ENCODE measurements around the gene BIRC7.
"Not testable (repeated sequence)": the region's sequence is repeated elsewhere in the genome, so short reads cannot be mapped to it uniquely, and the experiment has no call there.

Gene BIRC7

GRCh38 chr20:63208346-63208909, 27.3 kb upstream of the BIRC7 start:
- no peak for DNase-seq

GRCh38 chr20:63210011-63210605, 25.6 kb upstream of the BIRC7 start:
- no peak for DNase-seq

- no peak for DNase-seq
These were observed 23.3 kb upstream of the BIRC7 start for GRCh38 chr20:63212393-63212730.

GRCh38 chr20:63212792-63213191, 22.9 kb upstream of the BIRC7 start:
- DNase-seq = no peak

- no peak for DNase-seq
These were observed 21.2 kb upstream of the BIRC7 start for GRCh38 chr20:63214514-63214913.

- DNase-seq = no peak
These were observed 20.3 kb upstream of the BIRC7 start for GRCh38 chr20:63215101-63216040.

- peak; percentile 80 to 94 (median 86) for DNase-seq
These were observed 19.5 kb upstream of the BIRC7 start, which contains the start of gene YTHDF1 for GRCh38 chr20:63216041-63216848. Gene YTHDF1, minus strand, starts transcription at chr20:63216131. Its CDS starts 239 bp downstream, at chr20:63215892.

- no peak for DNase-seq
These were observed 18.7 kb upstream of the BIRC7 start for GRCh38 chr20:63216849-63217471.

- no peak for DNase-seq
These were observed 18.0 kb upstream of the BIRC7 start for GRCh38 chr20:63217706-63218105.

GRCh38 chr20:63218701-63219446, 16.8 kb upstream of the BIRC7 start:
- DNase-seq = no peak

- DNase-seq = no peak
These were observed 16.3 kb upstream of the BIRC7 start for GRCh38 chr20:63219447-63219821.

- DNase-seq = no peak
These were observed 15.7 kb upstream of the BIRC7 start for GRCh38 chr20:63219866-63220521.

GRCh38 chr20:63220696-63221399, 14.9 kb upstream of the BIRC7 start:
- DNase-seq = no peak

- not testable (repeated sequence) for DNase-seq
These were observed 14.2 kb upstream of the BIRC7 start for GRCh38 chr20:63221400-63222053.

GRCh38 chr20:63222541-63222940, 13.2 kb upstream of the BIRC7 start:
- no peak for DNase-seq

- DNase-seq = peak in 2 of 4 experiments; percentile 12 to 29
These were observed 12.4 kb upstream of the BIRC7 start for GRCh38 chr20:63223121-63223825.

- no peak for DNase-seq
These were observed 11.9 kb upstream of the BIRC7 start for GRCh38 chr20:63223826-63224207.

GRCh38 chr20:63224412-63225081, 11.2 kb upstream of the BIRC7 start:
- no peak for DNase-seq

- DNase-seq = no peak
These were observed 10.6 kb upstream of the BIRC7 start for GRCh38 chr20:63225082-63225454.
